ENCODE results near the gene ETS2. TPM values are rescaled to one million over a fixed set of nuclear protein-coding genes. Genes with fewer than 3 reads are reported as not detected.
A peak's percentile ranks its signal among the peaks of the same experiment; 100 is the strongest.

The ETS2 gene
- total RNA-seq, 6 experiments from 2014 or later, result 23.2 to 33.3 (median 29.0) TPM

DNA sequence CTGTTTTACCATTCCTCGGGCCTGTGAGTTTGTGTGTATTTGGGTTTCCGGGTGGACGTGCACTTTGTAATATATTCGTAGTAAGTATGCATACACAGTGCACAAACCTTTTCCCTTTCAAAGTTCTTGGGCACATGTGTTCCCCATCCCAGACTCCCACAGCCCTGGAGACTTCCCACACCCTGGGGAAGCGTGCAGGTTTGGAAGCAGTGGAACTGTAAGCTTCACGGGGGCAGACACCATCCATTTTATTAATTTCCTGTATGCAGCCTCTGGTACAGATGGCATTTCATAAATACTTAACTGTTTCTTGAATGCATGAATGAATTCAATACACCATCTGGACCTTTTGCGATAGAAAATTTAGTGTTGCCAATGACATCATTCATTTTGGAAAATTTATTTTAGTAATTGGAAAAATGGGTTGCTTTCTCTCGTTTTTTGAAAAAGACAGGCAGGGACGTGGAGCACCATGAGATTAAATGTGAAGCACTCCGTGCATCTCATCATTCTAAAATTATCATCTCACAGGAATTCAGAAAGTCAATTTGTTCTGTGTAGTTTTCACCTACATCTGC, 10.8 kb downstream of the ETS2 start:
- Mint-ChIP-seq H3K36me3 (ENCODE audit: low read depth) (peaks cover 76% of the 10 kb centered on the region), H3K27me3 (ENCODE audit: insufficient read depth) (no peaks in the 10 kb centered on the region; the same call in 1 of the 2 replicates), H3K4me1 (ENCODE audit: low read depth) (peaks cover 78% of the 10 kb centered on the region), H3K9me3 (no peaks in the 10 kb centered on the region), H3K4me3 (no peak overlapping the region), H3K27ac (peak overlapping the region; percentile 77)
- no peak for DNase-seq
- TF ChIP-seq, protein P1, sequence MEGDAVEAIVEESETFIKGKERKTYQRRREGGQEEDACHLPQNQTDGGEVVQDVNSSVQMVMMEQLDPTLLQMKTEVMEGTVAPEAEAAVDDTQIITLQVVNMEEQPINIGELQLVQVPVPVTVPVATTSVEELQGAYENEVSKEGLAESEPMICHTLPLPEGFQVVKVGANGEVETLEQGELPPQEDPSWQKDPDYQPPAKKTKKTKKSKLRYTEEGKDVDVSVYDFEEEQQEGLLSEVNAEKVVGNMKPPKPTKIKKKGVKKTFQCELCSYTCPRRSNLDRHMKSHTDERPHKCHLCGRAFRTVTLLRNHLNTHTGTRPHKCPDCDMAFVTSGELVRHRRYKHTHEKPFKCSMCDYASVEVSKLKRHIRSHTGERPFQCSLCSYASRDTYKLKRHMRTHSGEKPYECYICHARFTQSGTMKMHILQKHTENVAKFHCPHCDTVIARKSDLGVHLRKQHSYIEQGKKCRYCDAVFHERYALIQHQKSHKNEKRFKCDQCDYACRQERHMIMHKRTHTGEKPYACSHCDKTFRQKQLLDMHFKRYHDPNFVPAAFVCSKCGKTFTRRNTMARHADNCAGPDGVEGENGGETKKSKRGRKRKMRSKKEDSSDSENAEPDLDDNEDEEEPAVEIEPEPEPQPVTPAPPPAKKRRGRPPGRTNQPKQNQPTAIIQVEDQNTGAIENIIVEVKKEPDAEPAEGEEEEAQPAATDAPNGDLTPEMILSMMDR (IDR thresholded peaks at IDR 0.05), result no peak

DNA sequence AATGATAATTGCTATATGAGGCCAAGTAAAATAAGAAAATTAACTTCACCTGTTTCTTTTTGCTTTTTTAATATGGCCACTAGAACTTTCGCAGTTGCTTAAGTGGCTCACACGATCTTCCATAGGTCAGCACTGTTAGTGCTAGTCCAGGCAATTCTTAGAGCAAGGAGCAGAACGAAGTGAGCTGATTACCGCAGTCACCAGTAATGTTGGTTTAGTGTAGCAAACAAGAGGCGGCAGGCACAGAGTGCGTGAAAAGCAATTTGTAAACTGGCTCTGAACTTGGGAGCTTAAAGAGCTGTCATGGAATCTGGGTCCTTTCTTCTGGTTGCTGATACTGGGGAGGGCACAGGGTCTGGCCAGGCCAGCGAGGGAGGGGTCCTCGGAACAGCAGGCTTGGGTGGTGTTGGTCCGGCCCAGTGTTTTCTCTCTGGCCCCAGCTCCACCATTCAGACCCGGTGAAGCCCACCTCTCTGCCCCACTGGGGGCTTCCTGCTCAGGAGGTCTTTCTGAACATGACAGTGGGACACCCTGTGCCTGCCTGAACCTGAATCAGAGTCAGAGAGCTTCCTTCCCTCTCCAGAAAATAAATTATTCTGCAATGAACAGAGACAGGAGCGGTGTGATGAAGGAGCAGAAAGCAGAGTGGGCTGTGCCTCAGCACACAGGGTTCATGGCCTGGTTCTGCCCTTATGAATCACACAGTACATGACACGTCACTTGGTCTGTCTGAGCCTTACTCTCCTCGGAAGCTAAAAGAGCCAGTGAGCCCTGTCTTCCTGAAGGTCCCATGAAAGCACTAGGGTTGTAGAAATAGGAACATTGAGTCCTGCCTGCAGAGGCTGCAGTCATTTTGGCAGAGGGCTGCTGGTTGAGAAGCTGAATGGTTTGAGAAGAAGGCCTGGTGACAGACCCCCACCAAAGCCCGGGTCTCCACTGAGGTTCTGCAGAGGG, 11.9 kb downstream of the ETS2 start:
- Mint-ChIP-seq H3K4me3 (peak overlapping the region; percentile 39), H3K27me3 (ENCODE audit: insufficient read depth) (no peaks in the 10 kb centered on the region; the same call in 1 of the 2 replicates), H3K27ac (peak overlapping the region; percentile 77), H3K4me1 (ENCODE audit: low read depth) (peaks cover 71% of the 10 kb centered on the region), H3K36me3 (ENCODE audit: low read depth) (peaks cover 86% of the 10 kb centered on the region), H3K9me3 (no peaks in the 10 kb centered on the region)
- TF ChIP-seq, protein P1 (IDR thresholded peaks at IDR 0.05), result no peak
- DNase-seq, result peak; percentile 78

DNA sequence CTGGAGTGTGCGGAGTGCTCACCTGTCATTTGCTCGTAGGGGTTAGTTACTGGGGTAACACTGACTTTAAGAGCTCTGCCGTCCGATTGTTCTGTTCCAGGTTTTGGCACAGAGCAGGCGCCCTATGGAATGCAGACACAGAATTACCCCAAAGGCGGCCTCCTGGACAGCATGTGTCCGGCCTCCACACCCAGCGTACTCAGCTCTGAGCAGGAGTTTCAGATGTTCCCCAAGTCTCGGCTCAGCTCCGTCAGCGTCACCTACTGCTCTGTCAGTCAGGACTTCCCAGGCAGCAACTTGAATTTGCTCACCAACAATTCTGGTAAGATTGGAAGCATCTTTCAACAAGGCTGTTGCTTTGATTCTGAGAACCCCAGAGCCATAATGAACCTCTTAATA, 12.6 kb downstream of the ETS2 start:
- H3K4me1 Mint-ChIP-seq (ENCODE audit: low read depth), result peaks cover 65% of the 10 kb centered on the region
- no peak for DNase-seq
- TF ChIP-seq, protein P1 (IDR thresholded peaks at IDR 0.05), result no peak
- no peaks in the 10 kb centered on the region for H3K9me3 Mint-ChIP-seq
- H3K4me3 Mint-ChIP-seq, result peak overlapping the region; percentile 39; the same call in 1 of the 2 replicates
- H3K27me3 Mint-ChIP-seq (ENCODE audit: insufficient read depth), result no peaks in the 10 kb centered on the region; the same call in 1 of the 2 replicates
- H3K27ac Mint-ChIP-seq, result peak overlapping the region; percentile 77
- peaks cover 85% of the 10 kb centered on the region for H3K36me3 Mint-ChIP-seq (ENCODE audit: low read depth)

DNA sequence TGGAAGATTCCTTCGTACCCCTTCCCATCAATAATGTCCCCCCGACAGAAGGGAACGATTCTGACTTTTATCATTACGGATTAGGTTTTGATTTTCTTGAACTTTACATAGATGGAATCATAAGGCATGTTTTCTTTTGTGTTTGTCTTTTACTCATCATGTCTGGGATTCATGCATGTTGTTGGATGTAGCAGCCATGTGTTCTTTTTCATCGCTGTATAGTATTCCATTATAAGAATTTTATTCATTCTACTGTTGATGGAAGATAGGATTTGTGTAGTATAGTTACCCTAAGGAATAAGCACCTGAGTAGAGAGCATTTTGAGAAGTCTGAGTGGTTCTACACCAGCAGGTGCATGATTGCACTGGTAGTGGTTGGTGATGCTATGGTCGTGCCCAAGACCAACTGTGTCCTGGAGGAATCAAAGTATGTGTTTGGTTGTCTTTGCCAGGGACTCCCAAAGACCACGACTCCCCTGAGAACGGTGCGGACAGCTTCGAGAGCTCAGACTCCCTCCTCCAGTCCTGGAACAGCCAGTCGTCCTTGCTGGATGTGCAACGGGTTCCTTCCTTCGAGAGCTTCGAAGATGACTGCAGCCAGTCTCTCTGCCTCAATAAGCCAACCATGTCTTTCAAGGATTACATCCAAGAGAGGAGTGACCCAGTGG, 13.5 kb downstream of the ETS2 start:
- TF ChIP-seq, protein P1 (IDR thresholded peaks at IDR 0.05), result no peak
- H3K27ac Mint-ChIP-seq, result peak overlapping the region; percentile 68
- no peaks in the 10 kb centered on the region; the same call in 1 of the 2 replicates for H3K27me3 Mint-ChIP-seq (ENCODE audit: insufficient read depth)
- H3K36me3 Mint-ChIP-seq (ENCODE audit: low read depth), result peaks cover 87% of the 10 kb centered on the region
- DNase-seq, result no peak
- H3K9me3 Mint-ChIP-seq, result no peaks in the 10 kb centered on the region
- no peak overlapping the region for H3K4me3 Mint-ChIP-seq
- peaks cover 69% of the 10 kb centered on the region for H3K4me1 Mint-ChIP-seq (ENCODE audit: low read depth)

DNA sequence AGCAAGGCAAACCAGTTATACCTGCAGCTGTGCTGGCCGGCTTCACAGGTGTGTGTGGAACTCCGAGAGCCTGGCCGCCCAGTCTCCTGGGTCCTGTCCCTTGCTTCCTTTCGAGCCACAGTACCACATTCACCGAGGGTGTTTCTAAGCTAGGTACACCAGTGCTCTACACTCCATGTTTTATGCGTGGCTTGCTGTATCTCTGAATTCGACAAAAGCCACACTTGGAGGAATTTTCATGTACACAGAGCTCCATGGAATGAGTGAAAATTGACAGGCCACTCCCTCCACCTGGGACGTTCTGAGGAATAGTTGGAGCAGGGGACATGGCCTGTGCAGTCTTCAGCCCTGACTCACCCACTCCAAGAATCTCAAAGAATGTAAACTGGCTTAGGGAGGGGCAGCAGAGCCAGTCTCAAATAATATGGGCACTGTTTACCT, 14.0 kb downstream of the ETS2 start:
- TF ChIP-seq, protein P1 (IDR thresholded peaks at IDR 0.05), result no peak
- peak; percentile 54 for DNase-seq
- peaks cover 87% of the 10 kb centered on the region for H3K36me3 Mint-ChIP-seq (ENCODE audit: low read depth)
- H3K27me3 Mint-ChIP-seq (ENCODE audit: insufficient read depth), result no peaks in the 10 kb centered on the region; the same call in 1 of the 2 replicates
- peak overlapping the region; percentile 68 for H3K27ac Mint-ChIP-seq
- H3K4me1 Mint-ChIP-seq (ENCODE audit: low read depth), result peaks cover 69% of the 10 kb centered on the region
- H3K9me3 Mint-ChIP-seq, result no peaks in the 10 kb centered on the region
- peak overlapping the region; percentile 41; the same call in 1 of the 2 replicates for H3K4me3 Mint-ChIP-seq

Measured in HFFc6 (cell line).